ENCODE results near the gene FOXP1. TPM values are rescaled to one million over a fixed set of nuclear protein-coding genes. Genes with fewer than 3 reads are reported as not detected.

Gene FOXP1
- total and polyA plus RNA-seq, 2 of the 13 experiments (the other 11 are each of a cell fraction or from before 2014, with no cell fraction given), result 40.4 to 59.0 TPM

DNA sequence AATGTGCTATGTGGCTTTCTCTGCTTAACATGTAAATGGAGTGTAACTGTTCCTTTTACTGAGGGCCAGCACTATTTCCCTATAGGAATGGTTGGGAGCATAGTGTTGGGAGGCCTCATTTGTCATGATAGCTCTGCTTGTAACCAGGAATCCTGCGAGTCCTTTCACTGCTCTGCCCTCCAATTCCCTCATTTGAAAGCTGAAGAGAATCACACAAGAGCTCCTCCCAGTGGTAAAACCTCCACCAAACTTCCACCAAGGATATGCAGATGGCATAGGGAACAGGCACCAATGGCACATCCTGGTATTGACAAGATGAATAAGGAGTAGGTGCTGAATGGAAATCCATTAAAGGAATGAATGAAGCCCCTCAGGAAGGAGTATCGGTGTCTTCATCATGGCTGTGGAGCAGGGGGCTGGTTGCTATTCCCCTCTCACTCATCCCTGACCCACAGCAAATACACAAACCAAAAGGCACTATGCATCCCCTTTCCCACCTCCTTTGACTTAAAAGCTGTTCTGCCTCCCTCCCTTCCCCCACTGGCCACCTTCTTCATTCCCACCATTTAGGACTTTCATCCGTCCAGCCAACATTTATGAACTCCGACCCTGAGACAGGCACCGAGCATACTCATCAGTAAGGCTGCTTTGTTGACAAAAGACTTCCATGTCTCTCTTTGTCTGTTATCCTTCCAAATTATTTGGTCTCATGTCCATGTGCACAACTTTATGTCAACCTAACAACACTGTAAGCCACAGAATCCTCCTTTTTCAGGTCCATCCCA is 560.8 kb downstream of the FOXP1 start (continued):
- TF ChIP-seq, protein P1, sequence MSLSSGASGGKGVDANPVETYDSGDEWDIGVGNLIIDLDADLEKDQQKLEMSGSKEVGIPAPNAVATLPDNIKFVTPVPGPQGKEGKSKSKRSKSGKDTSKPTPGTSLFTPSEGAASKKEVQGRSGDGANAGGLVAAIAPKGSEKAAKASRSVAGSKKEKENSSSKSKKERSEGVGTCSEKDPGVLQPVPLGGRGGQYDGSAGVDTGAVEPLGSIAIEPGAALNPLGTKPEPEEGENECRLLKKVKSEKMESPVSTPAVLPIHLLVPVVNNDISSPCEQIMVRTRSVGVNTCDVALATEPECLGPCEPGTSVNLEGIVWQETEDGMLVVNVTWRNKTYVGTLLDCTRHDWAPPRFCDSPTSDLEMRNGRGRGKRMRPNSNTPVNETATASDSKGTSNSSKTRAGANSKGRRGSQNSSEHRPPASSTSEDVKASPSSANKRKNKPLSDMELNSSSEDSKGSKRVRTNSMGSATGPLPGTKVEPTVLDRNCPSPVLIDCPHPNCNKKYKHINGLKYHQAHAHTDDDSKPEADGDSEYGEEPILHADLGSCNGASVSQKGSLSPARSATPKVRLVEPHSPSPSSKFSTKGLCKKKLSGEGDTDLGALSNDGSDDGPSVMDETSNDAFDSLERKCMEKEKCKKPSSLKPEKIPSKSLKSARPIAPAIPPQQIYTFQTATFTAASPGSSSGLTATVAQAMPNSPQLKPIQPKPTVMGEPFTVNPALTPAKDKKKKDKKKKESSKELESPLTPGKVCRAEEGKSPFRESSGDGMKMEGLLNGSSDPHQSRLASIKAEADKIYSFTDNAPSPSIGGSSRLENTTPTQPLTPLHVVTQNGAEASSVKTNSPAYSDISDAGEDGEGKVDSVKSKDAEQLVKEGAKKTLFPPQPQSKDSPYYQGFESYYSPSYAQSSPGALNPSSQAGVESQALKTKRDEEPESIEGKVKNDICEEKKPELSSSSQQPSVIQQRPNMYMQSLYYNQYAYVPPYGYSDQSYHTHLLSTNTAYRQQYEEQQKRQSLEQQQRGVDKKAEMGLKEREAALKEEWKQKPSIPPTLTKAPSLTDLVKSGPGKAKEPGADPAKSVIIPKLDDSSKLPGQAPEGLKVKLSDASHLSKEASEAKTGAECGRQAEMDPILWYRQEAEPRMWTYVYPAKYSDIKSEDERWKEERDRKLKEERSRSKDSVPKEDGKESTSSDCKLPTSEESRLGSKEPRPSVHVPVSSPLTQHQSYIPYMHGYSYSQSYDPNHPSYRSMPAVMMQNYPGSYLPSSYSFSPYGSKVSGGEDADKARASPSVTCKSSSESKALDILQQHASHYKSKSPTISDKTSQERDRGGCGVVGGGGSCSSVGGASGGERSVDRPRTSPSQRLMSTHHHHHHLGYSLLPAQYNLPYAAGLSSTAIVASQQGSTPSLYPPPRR (CRISPR knock-in tag; IDR thresholded peaks at IDR 0.05; ENCODE audit: borderline replicate concordance), result 0 out of 2 replicates have a peak, but pooled peaks have one; percentile 28
- TF ChIP-seq WIZ (CRISPR knock-in tag; IDR thresholded peaks at IDR 0.05), result 0 out of 2 replicates have a peak, but pooled peaks have one; percentile 31
- peak; percentile 17; the same call in 1 of the 2 replicates for TF ChIP-seq ZNF644 (CRISPR knock-in tag; IDR thresholded peaks at IDR 0.05; ENCODE audit: low read depth)
- TF ChIP-seq ZNF678 (CRISPR knock-in tag; IDR thresholded peaks at IDR 0.05), result no peak
- TF ChIP-seq HNF4G (IDR thresholded peaks at IDR 0.05; ENCODE audit: borderline replicate concordance, low read depth, low read length), result peak; percentile 18; the same call in 1 of the 2 replicates
- TF ChIP-seq HNF4G (CRISPR knock-in tag; IDR thresholded peaks at IDR 0.05; ENCODE audit: borderline replicate concordance, low read depth), result no peak
- peak; percentile 25; the same call in 1 of the 2 replicates for TF ChIP-seq HOXA3 (CRISPR knock-in tag; IDR thresholded peaks at IDR 0.05)

DNA sequence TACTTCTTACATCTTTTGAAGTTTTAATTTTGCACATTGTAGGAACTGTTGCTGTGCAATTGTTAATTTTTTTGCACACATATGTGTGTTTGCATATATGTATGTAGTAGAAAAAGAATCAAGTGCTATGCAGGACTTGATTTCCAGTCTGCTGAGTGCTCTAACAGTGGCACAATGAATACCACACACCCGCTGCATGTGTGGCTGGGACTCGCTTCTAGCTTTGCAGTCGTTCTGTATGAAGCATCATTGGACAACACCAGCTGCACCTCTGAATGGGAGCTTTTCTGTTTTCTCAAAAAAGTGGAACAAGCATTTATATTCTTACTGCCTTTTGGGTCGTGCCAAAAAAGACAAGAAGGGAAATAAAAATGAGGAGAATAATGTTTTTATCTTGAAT is 564.7 kb downstream of the FOXP1 start:
- 89% methylated on average over 4 of the region's 4 CpGs for WGBS (ENCODE audit: low lambda C conversion rate)
- no peak overlapping the region for H2AFZ ChIP-seq (ENCODE audit: low read length)
- H3K9me3 ChIP-seq (ENCODE audit: low read length), result no peaks in the 10 kb centered on the region
- ATAC-seq, result no peak
- H4K20me1 ChIP-seq (ENCODE audit: insufficient read depth, low read length), result peaks cover 13% of the 10 kb centered on the region
- FAIRE-seq, result no peak
- no peak overlapping the region for H3K27ac ChIP-seq (ENCODE audit: extremely low read length, insufficient read depth, low read length)
- in situ Hi-C loops (cut with HindIII; ENCODE audit: extremely low pct_ligation_motif_present, low pct_unique_long_range_greater_than_20kb), result no loop called here
- no peak overlapping the region for H3K4me3 ChIP-seq (replicated peaks in 1 of 3; ENCODE audit: insufficient read depth in 1 of 3, low read depth in 2 of 3, low read length in 3 of 3)
- DNase-seq (ENCODE audit: low spot score), result no peak
- intact Hi-C loops (cut with micrococcal nuclease; ENCODE audit: unreplicated experiment), result no loop called here
- POLR2A ChIA-PET, result no interaction called here
- no peak overlapping the region for H3K4me2 ChIP-seq (ENCODE audit: low read depth, low read length)
- no peak overlapping the region for H3K9ac ChIP-seq (ENCODE audit: insufficient read depth, low read depth, low read length)
- H3K27me3 ChIP-seq (ENCODE audit: control insufficient read depth in 1 of 2, insufficient read depth in 2 of 2, low read length in 2 of 2), result no peaks in the 10 kb centered on the region
- peaks cover 22% of the 10 kb centered on the region for H3K79me2 ChIP-seq (ENCODE audit: insufficient read depth, low read length)
- BruUV-seq (replicated peaks), result no TSS peak
- H3K4me1 ChIP-seq (ENCODE audit: insufficient read depth, low read length), result peaks cover 29% of the 10 kb centered on the region
- peaks cover 5 to 16% of the 10 kb centered on the region in 2 experiments; a peak in 4 of 5 replicates for H3K36me3 ChIP-seq (replicated peaks in 1 of 2; ENCODE audit: control insufficient read depth in 1 of 2, insufficient read depth in 2 of 2, low read length in 2 of 2)
- CTCF ChIA-PET (ENCODE audit: low intra/inter-chr PET ratio, low total read pairs), result no interaction called here
- TF ChIP-seq SOX13 (IDR thresholded peaks at IDR 0.05), result no peak
- no peak for TF ChIP-seq SOX13 (CRISPR knock-in tag; conservative IDR thresholded peaks at IDR 0.05 in 1 of 2, IDR thresholded peaks at IDR 0.05 in 1 of 2)
- TF ChIP-seq ZNF563 (CRISPR knock-in tag; IDR thresholded peaks at IDR 0.05), result no peak
- no peak for TF ChIP-seq HOXA7 (CRISPR knock-in tag; IDR thresholded peaks at IDR 0.05)
- TF ChIP-seq, protein P2, sequence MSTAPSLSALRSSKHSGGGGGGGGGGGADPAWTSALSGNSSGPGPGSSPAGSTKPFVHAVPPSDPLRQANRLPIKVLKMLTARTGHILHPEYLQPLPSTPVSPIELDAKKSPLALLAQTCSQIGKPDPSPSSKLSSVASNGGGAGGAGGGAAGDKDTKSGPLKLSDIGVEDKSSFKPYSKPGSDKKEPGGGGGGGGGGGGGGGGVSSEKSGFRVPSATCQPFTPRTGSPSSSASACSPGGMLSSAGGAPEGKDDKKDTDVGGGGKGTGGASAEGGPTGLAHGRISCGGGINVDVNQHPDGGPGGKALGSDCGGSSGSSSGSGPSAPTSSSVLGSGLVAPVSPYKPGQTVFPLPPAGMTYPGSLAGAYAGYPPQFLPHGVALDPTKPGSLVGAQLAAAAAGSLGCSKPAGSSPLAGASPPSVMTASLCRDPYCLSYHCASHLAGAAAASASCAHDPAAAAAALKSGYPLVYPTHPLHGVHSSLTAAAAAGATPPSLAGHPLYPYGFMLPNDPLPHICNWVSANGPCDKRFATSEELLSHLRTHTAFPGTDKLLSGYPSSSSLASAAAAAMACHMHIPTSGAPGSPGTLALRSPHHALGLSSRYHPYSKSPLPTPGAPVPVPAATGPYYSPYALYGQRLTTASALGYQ (CRISPR knock-in tag; IDR thresholded peaks at IDR 0.05), result no peak
- TF ChIP-seq, protein P3, sequence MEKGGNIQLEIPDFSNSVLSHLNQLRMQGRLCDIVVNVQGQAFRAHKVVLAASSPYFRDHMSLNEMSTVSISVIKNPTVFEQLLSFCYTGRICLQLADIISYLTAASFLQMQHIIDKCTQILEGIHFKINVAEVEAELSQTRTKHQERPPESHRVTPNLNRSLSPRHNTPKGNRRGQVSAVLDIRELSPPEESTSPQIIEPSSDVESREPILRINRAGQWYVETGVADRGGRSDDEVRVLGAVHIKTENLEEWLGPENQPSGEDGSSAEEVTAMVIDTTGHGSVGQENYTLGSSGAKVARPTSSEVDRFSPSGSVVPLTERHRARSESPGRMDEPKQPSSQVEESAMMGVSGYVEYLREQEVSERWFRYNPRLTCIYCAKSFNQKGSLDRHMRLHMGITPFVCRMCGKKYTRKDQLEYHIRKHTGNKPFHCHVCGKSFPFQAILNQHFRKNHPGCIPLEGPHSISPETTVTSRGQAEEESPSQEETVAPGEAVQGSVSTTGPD (CRISPR knock-in tag; IDR thresholded peaks at IDR 0.05), result no peak
